Uterus (tissue), 2 donors: Measurements from ENCODE around the gene NQO2.

Experiments
- POLR2A ChIP-seq, 2 donors: fragments of 450-650 bp; IDR thresholded peaks; one replicate each; pipeline ENCODE4 v1.6.1; 2016; ENCODE audit warnings: antibody characterized with exemption in 2 of 2, mild to moderate bottlenecking in 1 of 2, moderate library complexity in 1 of 2
- TF ChIP-seq, protein P1 (sequence below), 4 experiments: fragments of 200-600 bp in 2 of 4; fragments of 450-650 bp in 2 of 4; sonication (generic) in 2 of 4; IDR thresholded peaks; one replicate each; pipeline ENCODE4 v1.5.1; 2016 to 2019; ENCODE audit warnings: antibody characterized with exemption in 4 of 4, mild to moderate bottlenecking in 2 of 4, moderate library complexity in 1 of 4

DNA sequence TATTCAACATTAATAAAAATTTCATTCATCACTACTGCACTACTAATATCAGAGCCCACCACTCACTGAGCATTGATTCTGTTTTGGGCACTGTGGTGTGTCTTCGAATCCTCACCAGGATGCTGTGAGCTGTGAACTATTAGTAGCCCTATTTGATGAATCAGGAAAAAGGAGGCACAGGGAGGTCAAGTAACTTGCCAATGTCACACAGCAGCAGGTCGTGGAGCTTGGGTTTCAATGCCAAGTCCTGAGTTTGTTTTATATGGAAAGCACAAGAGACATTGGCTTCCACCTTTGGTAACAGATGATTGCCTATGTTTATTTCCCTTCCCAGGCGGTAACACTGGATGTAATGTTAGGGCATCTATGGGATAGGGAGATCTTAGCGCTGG is 15.0 kb downstream of the NQO2 start:
- TF ChIP-seq, protein P1, sequence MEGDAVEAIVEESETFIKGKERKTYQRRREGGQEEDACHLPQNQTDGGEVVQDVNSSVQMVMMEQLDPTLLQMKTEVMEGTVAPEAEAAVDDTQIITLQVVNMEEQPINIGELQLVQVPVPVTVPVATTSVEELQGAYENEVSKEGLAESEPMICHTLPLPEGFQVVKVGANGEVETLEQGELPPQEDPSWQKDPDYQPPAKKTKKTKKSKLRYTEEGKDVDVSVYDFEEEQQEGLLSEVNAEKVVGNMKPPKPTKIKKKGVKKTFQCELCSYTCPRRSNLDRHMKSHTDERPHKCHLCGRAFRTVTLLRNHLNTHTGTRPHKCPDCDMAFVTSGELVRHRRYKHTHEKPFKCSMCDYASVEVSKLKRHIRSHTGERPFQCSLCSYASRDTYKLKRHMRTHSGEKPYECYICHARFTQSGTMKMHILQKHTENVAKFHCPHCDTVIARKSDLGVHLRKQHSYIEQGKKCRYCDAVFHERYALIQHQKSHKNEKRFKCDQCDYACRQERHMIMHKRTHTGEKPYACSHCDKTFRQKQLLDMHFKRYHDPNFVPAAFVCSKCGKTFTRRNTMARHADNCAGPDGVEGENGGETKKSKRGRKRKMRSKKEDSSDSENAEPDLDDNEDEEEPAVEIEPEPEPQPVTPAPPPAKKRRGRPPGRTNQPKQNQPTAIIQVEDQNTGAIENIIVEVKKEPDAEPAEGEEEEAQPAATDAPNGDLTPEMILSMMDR (IDR thresholded peaks at IDR 0.05) = no peak
- no peak for TF ChIP-seq POLR2A (IDR thresholded peaks at IDR 0.05)
